ENCODE measurements around the gene FCER1A.

DNA sequence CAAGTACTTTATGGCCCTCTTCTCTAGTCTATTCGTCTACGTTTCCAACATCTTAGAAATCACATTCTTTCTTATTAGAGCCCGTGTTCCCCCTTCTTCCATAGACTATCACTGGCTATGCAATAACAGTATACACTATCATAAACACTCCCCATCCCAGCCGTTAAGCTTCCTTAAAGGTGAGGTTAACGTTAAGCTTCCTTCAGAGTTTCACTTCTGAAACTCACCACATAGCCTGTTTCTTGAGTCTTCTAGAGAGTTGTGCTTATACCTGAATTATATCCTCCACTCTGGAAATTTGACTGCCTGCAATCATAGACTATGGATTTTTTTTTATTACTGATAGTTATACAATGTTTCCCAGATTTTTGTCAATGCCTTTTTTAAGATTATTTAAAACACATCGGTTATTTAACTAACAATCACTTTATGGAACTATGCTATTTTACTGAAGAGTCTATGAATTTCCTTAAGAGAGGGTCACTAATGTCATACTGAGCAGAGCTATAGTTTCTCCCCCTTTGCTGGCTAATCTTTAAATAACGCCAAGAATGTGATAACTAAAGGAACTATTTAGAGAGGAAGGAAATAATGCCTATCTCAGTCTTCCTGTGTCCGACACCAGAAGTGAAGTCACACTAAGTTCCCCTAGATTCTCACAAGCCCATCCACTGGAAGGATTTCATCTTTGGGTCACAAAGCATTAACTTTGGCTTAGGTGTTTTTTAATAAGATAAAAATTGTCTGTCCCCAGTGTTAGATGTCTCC is 16.8 kb downstream of the FCER1A start:
- TF ChIP-seq SUZ12 (IDR thresholded peaks at IDR 0.05) (no peak), HDGF (IDR thresholded peaks at IDR 0.05; ENCODE audit: borderline replicate concordance) (no peak), LEF1 (IDR thresholded peaks at IDR 0.05; ENCODE audit: borderline replicate concordance) (no peak), BHLHE40 (IDR thresholded peaks at IDR 0.05; ENCODE audit: borderline replicate concordance) (no peak), SP1 (IDR thresholded peaks at IDR 0.05) (no peak), ARNT (IDR thresholded peaks at IDR 0.05) (no peak), ELF4 (IDR thresholded peaks at IDR 0.05) (no peak)
- TF ChIP-seq, protein P1, sequence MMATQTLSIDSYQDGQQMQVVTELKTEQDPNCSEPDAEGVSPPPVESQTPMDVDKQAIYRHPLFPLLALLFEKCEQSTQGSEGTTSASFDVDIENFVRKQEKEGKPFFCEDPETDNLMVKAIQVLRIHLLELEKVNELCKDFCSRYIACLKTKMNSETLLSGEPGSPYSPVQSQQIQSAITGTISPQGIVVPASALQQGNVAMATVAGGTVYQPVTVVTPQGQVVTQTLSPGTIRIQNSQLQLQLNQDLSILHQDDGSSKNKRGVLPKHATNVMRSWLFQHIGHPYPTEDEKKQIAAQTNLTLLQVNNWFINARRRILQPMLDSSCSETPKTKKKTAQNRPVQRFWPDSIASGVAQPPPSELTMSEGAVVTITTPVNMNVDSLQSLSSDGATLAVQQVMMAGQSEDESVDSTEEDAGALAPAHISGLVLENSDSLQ (IDR thresholded peaks at IDR 0.05), result no peak

All from HEK293T (cell line).